T-cell (primary cell): Measurements from ENCODE around the gene DAAM1. TPM values are rescaled to one million over a fixed set of nuclear protein-coding genes. Genes with fewer than 3 reads are reported as not detected.

Experiments used
- ATAC-seq, 4 experiments: fragments of 200-7000 bp in 3 of 4; fragments of 150-1000 bp in 1 of 4; cut with Tn5 transposase; replicated peaks in 1 of 4; 1 replicate in 3 of 4; 2 replicates in 1 of 4; pipeline ENCODE4 v1.10.0; 2021; ENCODE audit warnings: moderate library complexity in 3 of 4, mild to moderate bottlenecking in 2 of 4, moderate number of reproducible peaks in 1 of 4
- CTCF ChIA-PET, 2 donors: fragments of 300-600 bp; sonication (Branson Sonifier 250); formaldehyde crosslinking; loops; one replicate each; lab custom pipeline; 2022; ENCODE audit warnings: antibody characterized with exemption in 2 of 2; lab: Charles Lee
- POLR2A ChIA-PET, 2 donors: fragments of 300-600 bp; sonication (Branson Sonifier 250); formaldehyde crosslinking; loops; one replicate each; lab custom pipeline; 2022; ENCODE audit warnings: antibody characterized with exemption in 2 of 2; lab: Charles Lee
- DNase-seq, 35 experiments: peaks; one replicate each; pipeline versions ENCODE4 v3.0.0 to v3.0.0-alpha.2; 2013 to 2023
- H3K27ac ChIP-seq: one replicate; pipeline ENCODE4 v1.5.1; 2013; ENCODE audit warnings: low read length
- H3K27me3 ChIP-seq, 2 experiments: replicated peaks in 1 of 2; 1 replicate in 1 of 2; 2 replicates in 1 of 2; pipeline versions ENCODE4 v1.6.1 to v1.7.0; 2013; ENCODE audit warnings: low read length in 1 of 2, mixed read lengths in 1 of 2; ENCODE audit not compliant: control insufficient read depth in 2 of 2, insufficient read depth in 2 of 2; ENCODE audit errors: extremely low read depth in 1 of 2
- H3K36me3 ChIP-seq, 2 donors: 1 replicate in 1 of 2; 2 replicates in 1 of 2; pipeline versions ENCODE4 v1.6.1 to v1.7.0; 2013; ENCODE audit warnings: low read length in 1 of 2; ENCODE audit not compliant: control insufficient read depth in 2 of 2, insufficient read depth in 1 of 2; ENCODE audit errors: extremely low read depth in 1 of 2
- H3K4me1 ChIP-seq, 2 experiments: 1 replicate in 1 of 2; 2 replicates in 1 of 2; pipeline versions ENCODE4 v1.6.1 to v1.7.0; 2013; ENCODE audit warnings: low read length in 2 of 2, mixed read lengths in 1 of 2; ENCODE audit not compliant: insufficient read depth in 2 of 2, control insufficient read depth in 1 of 2; ENCODE audit errors: extremely low read depth in 1 of 2
- H3K4me3 ChIP-seq, 2 donors: 1 replicate in 1 of 2; 2 replicates in 1 of 2; pipeline versions ENCODE4 v1.5.1 to v1.7.0; 2013; ENCODE audit warnings: mild to moderate bottlenecking in 2 of 2, low read length in 1 of 2, moderate library complexity in 1 of 2; ENCODE audit not compliant: control insufficient read depth in 1 of 2; ENCODE audit errors: extremely low read depth in 1 of 2
- H3K9me3 ChIP-seq: 2 replicates; pipeline ENCODE4 v1.7.0; 2013
- H3K27ac Mint-ChIP-seq, 2 donors: one replicate each; pipeline ENCODE4 v1.8.0; 2020 to 2021; ENCODE audit warnings: mild to moderate bottlenecking in 2 of 2, mixed read lengths in 2 of 2
- H3K27me3 Mint-ChIP-seq, 2 donors: one replicate each; pipeline ENCODE4 v1.8.0; 2021 to 2022; ENCODE audit warnings: mixed read lengths in 2 of 2
- H3K36me3 Mint-ChIP-seq: one replicate; pipeline ENCODE4 v1.8.0; 2021; ENCODE audit warnings: mixed read lengths
- H3K4me1 Mint-ChIP-seq, 3 donors: one replicate each; pipeline ENCODE4 v1.8.0; 2020 to 2022; ENCODE audit warnings: mixed read lengths in 3 of 3, mild to moderate bottlenecking in 1 of 3
- H3K4me3 Mint-ChIP-seq, 3 donors: one replicate each; pipeline ENCODE4 v1.8.0; 2020 to 2022; ENCODE audit warnings: mild to moderate bottlenecking in 3 of 3, mixed read lengths in 3 of 3, moderate library complexity in 3 of 3
- H3K9me3 Mint-ChIP-seq, 3 donors: one replicate each; pipeline ENCODE4 v1.8.0; 2020 to 2022; ENCODE audit warnings: mixed read lengths in 3 of 3
- WGBS: methylation state at CpG from one replicate; pipeline ENCODE4 v1.1.5; 2013; ENCODE audit warnings: missing lambda C conversion rate; ENCODE audit not compliant: insufficient coverage; 5-methylcytosine and 5-hydroxymethylcytosine counted together
- total RNA-seq, 35 experiments: library from RNA in 6 of 35; stranded (reverse) in 6 of 35; fragments of 120-200 nt in 1 of 35; gene quantifications; one replicate each; pipeline versions ENCODE4 v1.2.1 to v1.2.4 and lab custom pipeline; 2013 to 2026

Gene DAAM1
- total RNA-seq, 5 donors from 2014 or later (not counting 1 experiment from before 2014, with no cell fraction given), result 9.6 to 25.3 (median 23.9) TPM

- Mint-ChIP-seq H3K4me1 (no peaks in the 10 kb centered on the region), H3K4me3 (no peak overlapping the region), H3K36me3 (peaks cover 7% of the 10 kb centered on the region), H3K27ac (no peak overlapping the region), H3K9me3 (no peaks in the 10 kb centered on the region), H3K27me3 (no peaks in the 10 kb centered on the region)
- Histone ChIP-seq H3K36me3 (no peaks in the 10 kb centered on the region), H3K4me3 (no peak overlapping the region), H3K4me1 (no peaks in the 10 kb centered on the region), H3K27me3 (no peaks in the 10 kb centered on the region), H3K9me3 (no peaks in the 10 kb centered on the region), H3K27ac (no peak overlapping the region)
- WGBS, result 40% methylated on average over 1 of the region's 5 CpGs
- DNase-seq (no peak), ATAC-seq (no peak)
- ChIA-PET CTCF (no interaction called here), POLR2A (no interaction called here)
Observed at GRCh38 chr14:59314953-59315599, 126.6 kb downstream of the DAAM1 start.

GRCh38 chr14:59316151-59316830, 127.8 kb downstream of the DAAM1 start:
- H3K9me3 ChIP-seq, result no peaks in the 10 kb centered on the region
- DNase-seq (no peak), ATAC-seq (no peak)
- H3K4me1 Mint-ChIP-seq, result no peaks in the 10 kb centered on the region
- peaks cover 13% of the 10 kb centered on the region for H3K36me3 Mint-ChIP-seq
- CTCF ChIA-PET, result no interaction called here
- H3K36me3 ChIP-seq, result no peaks in the 10 kb centered on the region
- no peaks in the 10 kb centered on the region for H3K9me3 Mint-ChIP-seq
- WGBS, result no CpG with 5 or more reads among the region's 1 CpG
- H3K27me3 ChIP-seq, result no peaks in the 10 kb centered on the region
- H3K4me3 Mint-ChIP-seq, result no peak overlapping the region
- no peak overlapping the region for H3K27ac Mint-ChIP-seq
- no peaks in the 10 kb centered on the region for H3K27me3 Mint-ChIP-seq
- H3K4me3 ChIP-seq, result no peak overlapping the region
- POLR2A ChIA-PET, result no interaction called here
- no peak overlapping the region for H3K27ac ChIP-seq
- H3K4me1 ChIP-seq, result no peaks in the 10 kb centered on the region

- Histone ChIP-seq H3K9me3 (no peaks in the 10 kb centered on the region), H3K27ac (no peak overlapping the region), H3K27me3 (no peaks in the 10 kb centered on the region), H3K4me1 (no peaks in the 10 kb centered on the region), H3K4me3 (no peak overlapping the region), H3K36me3 (no peaks in the 10 kb centered on the region)
- CTCF ChIA-PET, result no interaction called here
- H3K27ac Mint-ChIP-seq, result no peak overlapping the region
- 100% methylated on average over 1 of the region's 2 CpGs for WGBS
- no peaks in the 10 kb centered on the region for H3K4me1 Mint-ChIP-seq
- no peak overlapping the region for H3K4me3 Mint-ChIP-seq
- H3K36me3 Mint-ChIP-seq, result peaks cover 19% of the 10 kb centered on the region
- no peak for DNase-seq
- H3K9me3 Mint-ChIP-seq, result no peaks in the 10 kb centered on the region
- no peaks in the 10 kb centered on the region for H3K27me3 Mint-ChIP-seq
- no peak for ATAC-seq
- POLR2A ChIA-PET, result no interaction called here
Observed at GRCh38 chr14:59317346-59317745, 128.9 kb downstream of the DAAM1 start.

GRCh38 chr14:59317798-59318505, 129.5 kb downstream of the DAAM1 start:
- ATAC-seq (no peak), DNase-seq (no peak)
- H3K27me3 Mint-ChIP-seq, result no peaks in the 10 kb centered on the region
- H3K9me3 ChIP-seq, result no peaks in the 10 kb centered on the region
- H3K9me3 Mint-ChIP-seq, result no peaks in the 10 kb centered on the region
- 97% methylated on average over 4 of the region's 5 CpGs for WGBS
- H3K4me3 Mint-ChIP-seq, result no peak overlapping the region
- H3K4me1 Mint-ChIP-seq, result no peaks in the 10 kb centered on the region
- CTCF ChIA-PET, result no interaction called here
- H3K36me3 ChIP-seq, result peaks cover 0 to 4% of the 10 kb centered on the region in 2 donors
- no peaks in the 10 kb centered on the region for H3K4me1 ChIP-seq
- H3K36me3 Mint-ChIP-seq, result peaks cover 24% of the 10 kb centered on the region
- POLR2A ChIA-PET, result no interaction called here
- H3K4me3 ChIP-seq, result no peak overlapping the region
- H3K27ac Mint-ChIP-seq, result no peak overlapping the region
- no peak overlapping the region for H3K27ac ChIP-seq
- H3K27me3 ChIP-seq, result no peaks in the 10 kb centered on the region

GRCh38 chr14:59318908-59319307, 130.4 kb downstream of the DAAM1 start:
- no peaks in the 10 kb centered on the region for H3K9me3 Mint-ChIP-seq
- peaks cover 30% of the 10 kb centered on the region for H3K36me3 Mint-ChIP-seq
- POLR2A ChIA-PET, result no interaction called here
- 100% methylated on average over 1 of the region's 4 CpGs for WGBS
- Histone ChIP-seq H3K27me3 (no peaks in the 10 kb centered on the region), H3K9me3 (no peaks in the 10 kb centered on the region), H3K4me1 (no peaks in the 10 kb centered on the region), H3K4me3 (no peak overlapping the region), H3K27ac (no peak overlapping the region), H3K36me3 (peaks cover 0 to 7% of the 10 kb centered on the region in 2 donors)
- CTCF ChIA-PET, result interaction anchor here in 1 of 2 donors (1.0 kb wide), 1 partner anchor 51 kb away, joined by 3 read pairs; no protein-coding TSS in a partner anchor
- no peak for ATAC-seq
- H3K27ac Mint-ChIP-seq, result no peak overlapping the region
- no peaks in the 10 kb centered on the region for H3K4me1 Mint-ChIP-seq
- DNase-seq, result no peak
- no peaks in the 10 kb centered on the region for H3K27me3 Mint-ChIP-seq
- no peak overlapping the region for H3K4me3 Mint-ChIP-seq

- H3K36me3 ChIP-seq, result peaks cover 0 to 7% of the 10 kb centered on the region in 2 donors
- no peaks in the 10 kb centered on the region for H3K9me3 ChIP-seq
- peaks cover 40% of the 10 kb centered on the region for H3K36me3 Mint-ChIP-seq
- no peaks in the 10 kb centered on the region for H3K27me3 Mint-ChIP-seq
- DNase-seq (no peak), ATAC-seq (no peak)
- ChIA-PET CTCF (no interaction called here), POLR2A (interaction anchor here in 1 of 2 donors (0.7 kb wide), 1 partner anchor 89 kb away, joined by 3 read pairs; no protein-coding TSS in a partner anchor)
- H3K27ac Mint-ChIP-seq, result no peak overlapping the region
- H3K4me3 Mint-ChIP-seq, result no peak overlapping the region
- no peaks in the 10 kb centered on the region for H3K4me1 Mint-ChIP-seq
- no peaks in the 10 kb centered on the region for H3K4me1 ChIP-seq
- H3K9me3 Mint-ChIP-seq, result no peaks in the 10 kb centered on the region
- no peaks in the 10 kb centered on the region for H3K27me3 ChIP-seq
- no peak overlapping the region for H3K27ac ChIP-seq
- no peak overlapping the region for H3K4me3 ChIP-seq
Observed at GRCh38 chr14:59320361-59320760, 131.9 kb downstream of the DAAM1 start.
